Measurements from ENCODE around the gene CNTN1. TPM values are rescaled to one million over a fixed set of nuclear protein-coding genes. Genes with fewer than 3 reads are reported as not detected.

The CNTN1 gene
- total RNA-seq, 4 donors from 2014 or later = 0.15 to 0.29 (median 0.22) TPM

GRCh38 chr12:40655451-40655850 lies 36.8 kb upstream of the CNTN1 start:
- no peak overlapping the region for H3K27ac ChIP-seq
- in situ Hi-C loops (cut with MboI; ENCODE audit: low sequenced_read_pairs in 4 of 4) (no loop called here), intact Hi-C loops (cut with DNase I; ENCODE audit: low total_unique reads) (no loop called here)
- DNase-seq (no peak), ATAC-seq (no peak)
- H3K36me3 ChIP-seq = no peaks in the 10 kb centered on the region
- H3K27me3 ChIP-seq = no peaks in the 10 kb centered on the region
- no peaks in the 10 kb centered on the region for H3K9me3 ChIP-seq
- no peaks in the 10 kb centered on the region for H3K4me1 ChIP-seq
- no peak for TF ChIP-seq CTCF (IDR thresholded peaks at IDR 0.05 in 4 of 5, conservative IDR thresholded peaks at IDR 0.05 in 1 of 5)
- no peak for TF ChIP-seq POLR2A (IDR thresholded peaks at IDR 0.05)
- H3K4me3 ChIP-seq = no peak overlapping the region

- Histone ChIP-seq H3K4me3 (no peak overlapping the region), H3K9me3 (no peaks in the 10 kb centered on the region), H3K27ac (no peak overlapping the region), H3K27me3 (no peaks in the 10 kb centered on the region), H3K4me1 (no peaks in the 10 kb centered on the region), H3K36me3 (no peaks in the 10 kb centered on the region)
- DNase-seq (no peak), ATAC-seq (no peak)
- TF ChIP-seq CTCF (IDR thresholded peaks at IDR 0.05 in 4 of 5, conservative IDR thresholded peaks at IDR 0.05 in 1 of 5) = no peak
- intact Hi-C loops (cut with DNase I; ENCODE audit: low total_unique reads) = no loop called here
- in situ Hi-C loops (cut with MboI; ENCODE audit: low sequenced_read_pairs in 4 of 4) = no loop called here
Measured at GRCh38 chr12:40662366-40662765, 29.9 kb upstream of the CNTN1 start.

GRCh38 chr12:40663781-40664180 lies 28.5 kb upstream of the CNTN1 start:
- DNase-seq = no peak
- Histone ChIP-seq H3K36me3 (no peaks in the 10 kb centered on the region), H3K27ac (no peak overlapping the region), H3K4me1 (no peaks in the 10 kb centered on the region), H3K9me3 (no peaks in the 10 kb centered on the region), H3K4me3 (no peak overlapping the region), H3K27me3 (no peaks in the 10 kb centered on the region)
- ATAC-seq = no peak
- in situ Hi-C loops (cut with MboI; ENCODE audit: low sequenced_read_pairs in 4 of 4) = no loop called here
- intact Hi-C loops (cut with DNase I; ENCODE audit: low total_unique reads) = no loop called here
- no peak for TF ChIP-seq POLR2A (IDR thresholded peaks at IDR 0.05)
- TF ChIP-seq CTCF (IDR thresholded peaks at IDR 0.05 in 4 of 5, conservative IDR thresholded peaks at IDR 0.05 in 1 of 5) = no peak

- TF ChIP-seq POLR2A (IDR thresholded peaks at IDR 0.05) (no peak), CTCF (IDR thresholded peaks at IDR 0.05 in 4 of 5, conservative IDR thresholded peaks at IDR 0.05 in 1 of 5) (no peak)
- in situ Hi-C loops (cut with MboI; ENCODE audit: low sequenced_read_pairs in 4 of 4) (no loop called here), intact Hi-C loops (cut with DNase I; ENCODE audit: low total_unique reads) (no loop called here)
- Histone ChIP-seq H3K4me1 (no peaks in the 10 kb centered on the region), H3K27ac (no peak overlapping the region), H3K27me3 (no peaks in the 10 kb centered on the region), H3K9me3 (no peaks in the 10 kb centered on the region), H3K36me3 (no peaks in the 10 kb centered on the region), H3K4me3 (no peak overlapping the region)
- ATAC-seq = no peak
- DNase-seq = no peak
Measured at GRCh38 chr12:40668099-40668529, 24.1 kb upstream of the CNTN1 start.

- no peaks in the 10 kb centered on the region for H3K4me1 ChIP-seq
- no peak for TF ChIP-seq CTCF (IDR thresholded peaks at IDR 0.05 in 4 of 5, conservative IDR thresholded peaks at IDR 0.05 in 1 of 5)
- TF ChIP-seq POLR2A (IDR thresholded peaks at IDR 0.05) = no peak
- no peaks in the 10 kb centered on the region for H3K36me3 ChIP-seq
- no peaks in the 10 kb centered on the region for H3K27me3 ChIP-seq
- no peak overlapping the region for H3K4me3 ChIP-seq
- no peaks in the 10 kb centered on the region for H3K9me3 ChIP-seq
- ATAC-seq = no peak
- DNase-seq = no peak
- in situ Hi-C loops (cut with MboI; ENCODE audit: low sequenced_read_pairs in 4 of 4) = no loop called here
- no peak overlapping the region for H3K27ac ChIP-seq
- intact Hi-C loops (cut with DNase I; ENCODE audit: low total_unique reads) = no loop called here
Measured at GRCh38 chr12:40672741-40673271, 19.4 kb upstream of the CNTN1 start.

All from gastrocnemius medialis (tissue), 4 donors.